Eye (tissue), 1 donor: ENCODE measurements around the gene RBM23.
A peak's percentile ranks its signal among the peaks of the same experiment; 100 is the strongest.
"Not testable (repeated sequence)": the region's sequence is repeated elsewhere in the genome, so short reads cannot be mapped to it uniquely, and the experiment has no call there.

ENCODE experiments used
- DNase-seq: peaks from one replicate; pipeline ENCODE4 v3.0.0-alpha.2; 2015

Gene RBM23

GRCh38 chr14:22915886-22916521, 2.9 kb downstream of the RBM23 start:
- no peak for DNase-seq

- DNase-seq = not testable (repeated sequence)
These were observed 4.1 kb downstream of the RBM23 start for GRCh38 chr14:22914836-22915235.

- no peak for DNase-seq
These were observed 8.0 kb downstream of the RBM23 start for GRCh38 chr14:22910916-22911315.

- no peak for DNase-seq
These were observed 10.3 kb downstream of the RBM23 start for GRCh38 chr14:22908601-22909000.

- no peak for DNase-seq
These were observed 11.5 kb downstream of the RBM23 start for GRCh38 chr14:22907429-22907828.

GRCh38 chr14:22906073-22906472, 12.9 kb downstream of the RBM23 start:
- DNase-seq = no peak

GRCh38 chr14:22905627-22906026, 13.3 kb downstream of the RBM23 start:
- no peak for DNase-seq

GRCh38 chr14:22903742-22904087, 15.2 kb downstream of the RBM23 start:
- DNase-seq = no peak

GRCh38 chr14:22901799-22902198, 17.1 kb downstream of the RBM23 start:
- DNase-seq = no peak

- DNase-seq = peak; percentile 88
These were observed 18.7 kb downstream of the RBM23 start for GRCh38 chr14:22900081-22900799.

- DNase-seq = no peak
These were observed 20.5 kb downstream of the RBM23 start for GRCh38 chr14:22898302-22899090.

- no peak for DNase-seq
These were observed 21.6 kb downstream of the RBM23 start for GRCh38 chr14:22897357-22897756.

GRCh38 chr14:22896760-22897159, 22.2 kb downstream of the RBM23 start:
- DNase-seq = no peak

- DNase-seq = no peak
These were observed 22.6 kb downstream of the RBM23 start for GRCh38 chr14:22896356-22896755.

GRCh38 chr14:22895402-22895801, 23.5 kb downstream of the RBM23 start:
- no peak for DNase-seq

GRCh38 chr14:22893706-22894105, 25.2 kb downstream of the RBM23 start:
- no peak for DNase-seq

- no peak for DNase-seq
These were observed 26.5 kb downstream of the RBM23 start for GRCh38 chr14:22892488-22892887.

- no peak for DNase-seq
These were observed 28.5 kb downstream of the RBM23 start for GRCh38 chr14:22890416-22890815.

GRCh38 chr14:22888662-22889061, 30.3 kb downstream of the RBM23 start:
- no peak for DNase-seq

GRCh38 chr14:22887990-22888378, 31.0 kb downstream of the RBM23 start:
- DNase-seq = peak; percentile 61

- peak; percentile 95 for DNase-seq
These were observed 31.5 kb downstream of the RBM23 start for GRCh38 chr14:22887260-22887989.

GRCh38 chr14:22886500-22887259, 32.3 kb downstream of the RBM23 start:
- peak; percentile 91 for DNase-seq
